GM18505 (cell line): ENCODE data around the gene CDK4.

Source experiments
- ATAC-seq: cut with Tn5 transposase; IDR thresholded peaks from one replicate; pipeline ENCODE4 v1.9.1; 2021; ENCODE audit not compliant: unreplicated experiment
- POLR2A ChIP-seq: IDR thresholded peaks from 4 replicates; pipeline ENCODE4 v1.6.1; 2011; ENCODE audit warnings: borderline replicate concordance; ENCODE audit not compliant: insufficient read depth, insufficient read length; ENCODE audit errors: extremely low read depth

The CDK4 gene

GRCh38 chr12:57735952-57736740 is 16.0 kb downstream of the CDK4 start:
- no peak for TF ChIP-seq POLR2A
- ATAC-seq = no peak

- no peak for TF ChIP-seq POLR2A
- ATAC-seq = no peak
These were observed 16.8 kb downstream of the CDK4 start for GRCh38 chr12:57735198-57735855.

GRCh38 chr12:57734591-57734990 is 17.5 kb downstream of the CDK4 start:
- ATAC-seq = no peak

GRCh38 chr12:57733928-57734327 is 18.2 kb downstream of the CDK4 start:
- ATAC-seq = no peak
- no peak for TF ChIP-seq POLR2A

More at GRCh38 chr12:57734591-57734990, 17.5 kb downstream of the CDK4 start:
- no peak for TF ChIP-seq POLR2A

DNA sequence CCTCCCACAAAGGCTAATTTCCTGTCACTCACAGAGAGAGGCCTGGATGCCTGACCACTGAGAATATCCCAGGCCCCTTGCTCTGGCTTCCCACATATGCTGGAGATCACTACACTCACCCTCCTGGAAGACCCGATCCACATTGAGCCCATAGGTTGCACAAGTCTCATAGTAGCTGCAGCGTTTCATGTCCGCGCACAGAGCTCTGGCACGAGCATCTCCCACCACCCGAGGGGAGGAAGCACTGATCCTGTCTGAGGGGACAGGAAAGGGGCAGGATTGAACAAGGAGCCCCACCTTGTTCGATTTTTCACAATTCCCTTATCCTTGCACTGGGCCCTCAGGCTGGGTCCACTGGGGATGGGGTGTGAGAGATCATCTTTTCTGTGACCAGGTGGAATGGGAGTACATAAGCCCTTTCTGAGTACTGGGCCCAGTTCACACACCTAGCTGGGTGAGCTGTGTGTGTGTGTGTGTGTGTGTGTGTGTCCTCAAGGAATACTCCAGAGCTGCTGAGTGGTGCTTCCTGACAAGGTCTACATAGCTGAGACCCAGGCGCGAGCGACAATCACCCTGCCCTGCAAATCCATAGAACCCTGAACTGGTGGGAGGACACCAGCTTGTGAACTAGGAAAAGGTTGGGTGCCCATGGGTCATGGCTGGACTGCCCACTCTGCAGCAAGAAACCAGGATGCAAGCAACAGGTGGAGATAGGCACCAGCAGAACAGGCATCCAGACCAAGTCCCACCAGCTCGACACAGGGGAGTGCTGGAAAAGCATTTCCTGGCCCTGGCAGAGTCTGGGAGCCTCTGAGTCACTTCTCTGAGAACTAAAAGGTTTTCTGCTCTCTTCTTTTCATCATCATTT is 19.1 kb downstream of the CDK4 start:
- no peak for ATAC-seq
- TF ChIP-seq POLR2A = no peak

GRCh38 chr12:57732270-57732669 is 19.8 kb downstream of the CDK4 start:
- no peak for ATAC-seq
- TF ChIP-seq POLR2A = no peak

- no peak for ATAC-seq
- TF ChIP-seq POLR2A = no peak
These were observed 20.6 kb downstream of the CDK4 start for GRCh38 chr12:57731411-57732080.

GRCh38 chr12:57730336-57731067 is 21.6 kb downstream of the CDK4 start:
- ATAC-seq = no peak
- TF ChIP-seq POLR2A = no peak

DNA sequence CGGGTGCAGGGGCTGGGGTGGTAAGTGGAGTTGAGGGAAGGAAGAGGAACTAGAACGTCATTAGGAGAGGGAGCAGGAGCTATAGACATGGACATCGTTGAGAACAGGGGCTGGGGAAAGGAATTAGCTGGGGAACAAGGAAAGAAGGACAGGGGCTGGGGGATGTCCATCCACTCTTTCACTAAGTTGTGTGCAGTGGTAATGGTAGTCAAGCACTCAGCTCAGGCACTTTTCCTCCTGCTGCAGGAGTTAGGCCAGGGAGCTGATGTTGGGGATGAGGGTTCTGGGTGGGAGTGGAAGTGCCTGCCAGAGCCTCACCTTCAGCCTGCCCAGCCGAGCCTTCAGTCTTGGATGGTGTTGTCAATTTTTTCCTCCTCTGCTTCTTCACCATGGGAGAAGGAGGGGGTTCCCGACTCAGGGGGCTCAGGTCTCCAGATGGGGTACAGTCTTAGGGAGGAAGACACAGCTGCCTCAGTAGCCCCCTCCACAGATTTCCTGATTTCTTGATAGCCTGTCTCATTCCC is 22.7 kb downstream of the CDK4 start:
- TF ChIP-seq POLR2A = no peak

DNA sequence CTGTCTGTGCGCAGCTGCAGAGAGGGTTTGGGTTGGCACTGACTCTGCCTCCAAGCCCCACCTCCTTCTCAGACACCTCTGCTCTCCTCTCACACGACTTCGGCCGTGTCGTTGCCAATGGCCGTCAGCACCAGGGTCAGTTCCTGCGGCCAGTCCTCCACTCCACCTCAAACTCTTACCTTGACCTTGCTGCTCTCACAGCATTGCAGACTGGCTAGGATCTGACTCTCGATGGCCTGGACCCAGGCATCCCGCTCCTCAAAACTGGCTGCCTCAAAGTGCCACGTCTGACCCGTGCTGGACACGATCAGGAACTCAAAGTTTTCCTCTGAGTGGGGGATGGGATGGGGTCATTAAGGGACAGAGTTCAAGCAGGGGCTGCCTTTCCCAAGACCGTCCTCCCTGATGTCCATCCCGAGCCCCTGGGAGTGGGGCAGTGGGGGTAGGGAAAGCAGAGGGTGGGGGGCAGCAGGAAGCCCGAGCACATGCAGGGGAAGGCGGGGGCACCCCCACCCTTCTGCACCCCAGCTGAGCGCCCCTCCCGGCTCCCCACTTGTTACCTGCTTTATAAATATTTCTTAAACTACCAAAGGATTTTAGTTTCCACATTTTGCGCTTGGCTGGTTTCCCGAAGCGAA is 24.2 kb downstream of the CDK4 start:
- no peak for TF ChIP-seq POLR2A
- no peak for ATAC-seq

More for the DNA sequence above, 22.7 kb downstream of the CDK4 start:
- no peak for ATAC-seq

DNA sequence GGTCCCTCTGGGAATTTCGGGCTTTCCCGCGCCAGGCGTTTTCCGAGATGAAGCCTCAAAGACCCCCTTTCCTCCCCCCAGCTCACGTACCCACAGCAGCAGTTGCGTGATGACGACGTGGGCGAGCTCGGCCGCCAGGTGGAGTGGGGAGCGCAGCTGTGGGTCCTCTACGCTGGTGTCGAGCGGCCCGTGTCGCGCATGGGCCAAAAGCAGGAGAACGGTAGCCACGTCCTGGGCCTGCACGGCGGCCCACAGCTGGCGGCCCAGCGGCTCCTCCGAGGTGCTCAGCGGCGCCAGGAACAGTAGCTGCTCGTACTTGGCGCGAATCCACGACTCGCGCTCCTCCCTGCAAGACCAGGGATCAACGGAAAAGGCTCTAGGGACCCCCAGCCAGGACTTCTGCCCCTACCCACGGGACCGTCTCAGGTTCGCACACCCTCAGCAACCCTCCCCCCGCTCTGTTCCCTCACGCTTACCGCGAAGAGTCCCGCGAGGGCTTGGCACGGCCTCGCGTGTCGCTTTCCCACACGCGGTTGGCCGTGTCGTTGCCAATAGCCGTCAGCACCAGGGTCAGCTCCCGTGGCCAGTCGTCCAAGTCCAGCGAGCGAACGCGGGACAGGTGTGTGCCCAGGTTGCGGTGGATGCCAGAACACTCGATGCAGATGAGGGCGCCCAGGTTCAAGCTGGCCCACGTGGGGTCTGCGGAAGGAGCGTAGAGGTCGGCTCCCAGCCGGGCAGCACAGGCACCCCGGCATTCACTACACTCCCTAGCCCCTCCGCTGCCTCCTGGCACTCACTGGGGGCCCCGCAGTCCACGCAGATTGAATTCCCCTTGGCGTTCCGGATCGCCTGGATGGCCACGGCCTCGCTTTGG is 25.0 kb downstream of the CDK4 start:
- TF ChIP-seq POLR2A = no peak
- ATAC-seq = no peak

GRCh38 chr12:57726151-57726883 is 25.8 kb downstream of the CDK4 start:
- no peak for TF ChIP-seq POLR2A
- peak; percentile 46 for ATAC-seq
